H9 (cell line): ENCODE data around the gene MISP3. TPM values are rescaled to one million over a fixed set of nuclear protein-coding genes. Genes with fewer than 3 reads are reported as not detected.
A peak's percentile ranks its signal among the peaks of the same experiment; 100 is the strongest.

Experiments
- DNase-seq: peaks from one replicate; pipeline ENCODE4 v3.0.0-alpha.2; 2017
- H2AFZ ChIP-seq: one replicate; pipeline ENCODE4 v1.6.1; 2013; ENCODE audit warnings: mild to moderate bottlenecking, low read length, control low read depth, moderate library complexity
- H2AK5ac ChIP-seq: 2 replicates; pipeline ENCODE4 v1.6.1; 2013; ENCODE audit warnings: low read length, control low read depth, mixed read lengths; ENCODE audit not compliant: insufficient read length
- H2BK120ac ChIP-seq: one replicate; pipeline ENCODE4 v1.6.1; 2013; ENCODE audit warnings: low read depth, mild to moderate bottlenecking, low read length, control low read depth, inconsistent platforms; ENCODE audit not compliant: poor library complexity, severe bottlenecking
- H2BK12ac ChIP-seq: 2 replicates; pipeline ENCODE4 v1.6.1; 2013; ENCODE audit warnings: low read length, control low read depth, mixed read lengths, low read depth; ENCODE audit not compliant: insufficient read length
- H2BK15ac ChIP-seq: 2 replicates; pipeline ENCODE4 v1.6.1; 2013; ENCODE audit warnings: low read depth, low read length, control low read depth
- H2BK20ac ChIP-seq: one replicate; pipeline ENCODE4 v1.6.1; 2013; ENCODE audit warnings: low read depth, mild to moderate bottlenecking, low read length, control low read depth, inconsistent platforms; ENCODE audit not compliant: poor library complexity, severe bottlenecking
- H2BK5ac ChIP-seq: 2 replicates; pipeline ENCODE4 v1.6.1; 2013; ENCODE audit warnings: low read length, control low read depth, mixed read lengths; ENCODE audit not compliant: insufficient read length
- H3K14ac ChIP-seq: 2 replicates; pipeline ENCODE4 v1.6.1; 2013; ENCODE audit warnings: low read length, control low read depth; ENCODE audit not compliant: insufficient read depth
- H3K18ac ChIP-seq: 2 replicates; pipeline ENCODE4 v1.6.1; 2013; ENCODE audit warnings: low read depth, mild to moderate bottlenecking, mixed read lengths, low read length, control low read depth; ENCODE audit not compliant: insufficient read length
- H3K23ac ChIP-seq: 2 replicates; pipeline ENCODE4 v1.6.1; 2013; ENCODE audit warnings: low read length, control low read depth, mixed read lengths, low read depth; ENCODE audit not compliant: insufficient read length
- H3K23me2 ChIP-seq: 2 replicates; pipeline ENCODE4 v1.6.1; 2013; ENCODE audit warnings: low read depth, mild to moderate bottlenecking, mixed read lengths, low read length, control low read depth; ENCODE audit not compliant: insufficient read length, poor library complexity, severe bottlenecking
- H3K27ac ChIP-seq: 2 replicates; pipeline ENCODE4 v1.5.1; 2013; ENCODE audit warnings: low read length, control low read depth, mixed read lengths, low read depth; ENCODE audit not compliant: insufficient read length
- H3K27me3 ChIP-seq: 2 replicates; pipeline ENCODE4 v1.6.1; 2013; ENCODE audit warnings: low read length, control low read depth, inconsistent platforms; ENCODE audit not compliant: insufficient read depth
- H3K4ac ChIP-seq: 2 replicates; pipeline ENCODE4 v1.6.1; 2013; ENCODE audit warnings: low read depth, mild to moderate bottlenecking, control low read depth, inconsistent platforms, low read length, moderate library complexity
- H3K4me1 ChIP-seq: 2 replicates; pipeline ENCODE4 v1.6.1; 2013; ENCODE audit warnings: low read length, control low read depth, inconsistent platforms; ENCODE audit not compliant: insufficient read depth
- H3K4me2 ChIP-seq: 2 replicates; pipeline ENCODE4 v1.6.1; 2013; ENCODE audit warnings: low read length, control low read depth, mixed read lengths; ENCODE audit not compliant: insufficient read length, insufficient read depth
- H3K56ac ChIP-seq: 2 replicates; pipeline ENCODE4 v1.6.1; 2013; ENCODE audit warnings: low read depth, mild to moderate bottlenecking, mixed read lengths, low read length, control low read depth; ENCODE audit not compliant: insufficient read length
- H3K79me1 ChIP-seq: 2 replicates; pipeline ENCODE4 v1.6.1; 2013; ENCODE audit warnings: low read depth, mild to moderate bottlenecking, moderate library complexity, low read length, control low read depth, inconsistent platforms; ENCODE audit not compliant: insufficient read depth, poor library complexity, severe bottlenecking
- H3K79me2 ChIP-seq: 2 replicates; pipeline ENCODE4 v1.6.1; 2013; ENCODE audit warnings: low read length, control low read depth, inconsistent platforms; ENCODE audit not compliant: insufficient read depth
- H3K9ac ChIP-seq: 2 replicates; pipeline ENCODE4 v1.6.1; 2013; ENCODE audit warnings: low read length, control low read depth, mixed read lengths; ENCODE audit not compliant: insufficient read length; ENCODE audit errors: extremely low read depth
- H3K9me3 ChIP-seq: one replicate; pipeline ENCODE4 v1.6.1; 2013; ENCODE audit warnings: low read depth, low read length, inconsistent platforms; ENCODE audit not compliant: control insufficient read depth
- H3T11ph ChIP-seq: one replicate; pipeline ENCODE4 v1.6.1; 2013; ENCODE audit warnings: mild to moderate bottlenecking, low read length, control low read depth, inconsistent platforms
- H4K20me1 ChIP-seq: one replicate; pipeline ENCODE4 v1.6.1; 2013; ENCODE audit not compliant: control insufficient read depth, insufficient read length, insufficient read depth
- H4K5ac ChIP-seq: 2 replicates; pipeline ENCODE4 v1.6.1; 2013; ENCODE audit warnings: low read depth, mild to moderate bottlenecking, mixed read lengths, low read length, control low read depth; ENCODE audit not compliant: insufficient read length
- H4K8ac ChIP-seq: replicated peaks from 2 replicates; pipeline ENCODE4 v1.6.1; 2013; ENCODE audit warnings: low read length, control low read depth, mixed read lengths, low read depth; ENCODE audit not compliant: insufficient read length
- H4K91ac ChIP-seq: 2 replicates; pipeline ENCODE4 v1.6.1; 2013; ENCODE audit warnings: low read depth, mild to moderate bottlenecking, moderate library complexity, mixed read lengths, low read length, control low read depth; ENCODE audit not compliant: insufficient read length
- H3K27ac Mint-ChIP-seq, 3 experiments: 2 replicates in 2 of 3; 3 replicates in 1 of 3; pipeline ENCODE4 v1.8.0; 2020 to 2021; ENCODE audit warnings: mixed read lengths in 3 of 3, mild to moderate bottlenecking in 1 of 3, moderate library complexity in 1 of 3
- H3K27me3 Mint-ChIP-seq: 2 replicates; pipeline ENCODE4 v1.8.0; 2021; ENCODE audit warnings: low read depth, mild to moderate bottlenecking, moderate library complexity, mixed read lengths
- H3K36me3 Mint-ChIP-seq, 3 experiments: 2 replicates in 2 of 3; 3 replicates in 1 of 3; pipeline ENCODE4 v1.8.0; 2020 to 2021; ENCODE audit warnings: low read depth in 3 of 3, mixed read lengths in 3 of 3; ENCODE audit not compliant: insufficient read depth in 1 of 3
- H3K4me1 Mint-ChIP-seq, 2 experiments: 2 replicates each; pipeline ENCODE4 v1.8.0; 2020; ENCODE audit warnings: mixed read lengths in 2 of 2
- H3K4me3 Mint-ChIP-seq, 2 experiments: 2 replicates in 1 of 2; 3 replicates in 1 of 2; pipeline ENCODE4 v1.8.0; 2020 to 2021; ENCODE audit warnings: mild to moderate bottlenecking in 2 of 2, mixed read lengths in 2 of 2, moderate library complexity in 1 of 2
- H3K9me3 Mint-ChIP-seq, 2 experiments: 2 replicates in 1 of 2; 3 replicates in 1 of 2; pipeline ENCODE4 v1.8.0; 2020; ENCODE audit warnings: mild to moderate bottlenecking in 2 of 2, mixed read lengths in 2 of 2, moderate library complexity in 1 of 2
- WGBS: extraction: QIAGEN DNeasy Blood & Tissue Kit; methylation state at CpG from one replicate; pipeline ENCODE4 v1.1.7; 2013; ENCODE audit warnings: missing lambda C conversion rate, low lambda C conversion rate, mixed read lengths; ENCODE audit not compliant: insufficient read length; ENCODE audit errors: extremely low coverage; 5-methylcytosine and 5-hydroxymethylcytosine counted together
- total RNA-seq: library from RNA; stranded (reverse); gene quantifications from 2 replicates; pipeline ENCODE4 v1.2.1, GENCODE V29; 2021
- TF ChIP-seq, protein P1 (sequence below): fragments of 200-600 bp; sonication (generic); conservative IDR thresholded peaks from 3 replicates; pipeline ENCODE4 v1.8.0; 2021; ENCODE audit warnings: antibody characterized with exemption, mild to moderate bottlenecking

Gene MISP3
- total RNA-seq, 1 experiment from 2014 or later: 0.26 TPM

DNA sequence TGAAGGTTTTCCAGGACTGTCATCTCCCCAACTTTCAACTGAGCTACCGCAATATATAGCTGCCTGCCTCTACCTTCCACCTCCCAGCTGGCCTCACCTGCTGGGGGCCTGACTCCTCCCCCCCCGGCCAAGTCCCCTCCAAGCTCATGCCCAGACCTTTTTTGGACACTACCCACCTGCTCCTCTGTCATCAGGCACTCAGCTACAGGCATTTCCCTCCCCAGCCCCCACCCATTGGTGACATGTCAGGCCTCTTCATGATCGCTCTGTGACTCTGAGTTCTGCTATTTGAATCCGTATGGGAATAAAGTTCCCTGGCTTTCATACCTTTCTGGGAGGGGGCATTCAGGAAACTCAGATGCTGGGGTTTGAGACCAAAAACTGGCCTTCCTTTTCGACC, 43.2 kb downstream of the MISP3 start:
- peaks cover 16% of the 10 kb centered on the region for H3K23me2 ChIP-seq

More for the DNA sequence above, 43.2 kb downstream of the MISP3 start:
- DNase-seq: no peak
- Histone ChIP-seq H4K8ac (no peak overlapping the region), H3K9ac (no peak overlapping the region), H2BK12ac (no peak overlapping the region), H3K56ac (no peak overlapping the region), H2AK5ac (no peak overlapping the region), H3K4me1 (peaks cover 9% of the 10 kb centered on the region; the same call in 1 of the 2 replicates), H2BK20ac (no peak overlapping the region), H4K91ac (no peak overlapping the region), H2AFZ (no peak overlapping the region), H3K14ac (no peak overlapping the region), H3K79me1 (no peaks in the 10 kb centered on the region), H2BK15ac (no peak overlapping the region), H4K5ac (no peak overlapping the region), H3K4me2 (no peak overlapping the region), H3K9me3 (no peaks in the 10 kb centered on the region), H2BK5ac (no peak overlapping the region), H3T11ph (no peak overlapping the region), H3K4ac (no peak overlapping the region), H3K27me3 (no peaks in the 10 kb centered on the region; the same call in 1 of the 2 replicates), H4K20me1 (no peaks in the 10 kb centered on the region), H3K79me2 (peaks cover 2% of the 10 kb centered on the region; the same call in 1 of the 2 replicates), H3K23ac (no peak overlapping the region), H3K27ac (no peak overlapping the region), H2BK120ac (no peak overlapping the region), H3K18ac (no peak overlapping the region)
- Mint-ChIP-seq H3K4me3 (peak overlapping the region; percentile 78 to 83; a peak in 3 of 5 replicates), H3K36me3 (peaks cover 0 to 10% (median 7%) of the 10 kb centered on the region in 3 experiments; a peak in 6 of 7 replicates), H3K9me3 (no peaks in the 10 kb centered on the region), H3K4me1 (peaks cover 40 to 44% of the 10 kb centered on the region in 2 experiments), H3K27ac (no peak overlapping the region), H3K27me3 (peaks cover 2% of the 10 kb centered on the region; the same call in 1 of the 2 replicates)
- TF ChIP-seq, protein P1, sequence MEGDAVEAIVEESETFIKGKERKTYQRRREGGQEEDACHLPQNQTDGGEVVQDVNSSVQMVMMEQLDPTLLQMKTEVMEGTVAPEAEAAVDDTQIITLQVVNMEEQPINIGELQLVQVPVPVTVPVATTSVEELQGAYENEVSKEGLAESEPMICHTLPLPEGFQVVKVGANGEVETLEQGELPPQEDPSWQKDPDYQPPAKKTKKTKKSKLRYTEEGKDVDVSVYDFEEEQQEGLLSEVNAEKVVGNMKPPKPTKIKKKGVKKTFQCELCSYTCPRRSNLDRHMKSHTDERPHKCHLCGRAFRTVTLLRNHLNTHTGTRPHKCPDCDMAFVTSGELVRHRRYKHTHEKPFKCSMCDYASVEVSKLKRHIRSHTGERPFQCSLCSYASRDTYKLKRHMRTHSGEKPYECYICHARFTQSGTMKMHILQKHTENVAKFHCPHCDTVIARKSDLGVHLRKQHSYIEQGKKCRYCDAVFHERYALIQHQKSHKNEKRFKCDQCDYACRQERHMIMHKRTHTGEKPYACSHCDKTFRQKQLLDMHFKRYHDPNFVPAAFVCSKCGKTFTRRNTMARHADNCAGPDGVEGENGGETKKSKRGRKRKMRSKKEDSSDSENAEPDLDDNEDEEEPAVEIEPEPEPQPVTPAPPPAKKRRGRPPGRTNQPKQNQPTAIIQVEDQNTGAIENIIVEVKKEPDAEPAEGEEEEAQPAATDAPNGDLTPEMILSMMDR: no peak
- no CpG with 5 or more reads among the region's 5 CpGs for WGBS
